Measurements from ENCODE around the gene SASH1.

DNA sequence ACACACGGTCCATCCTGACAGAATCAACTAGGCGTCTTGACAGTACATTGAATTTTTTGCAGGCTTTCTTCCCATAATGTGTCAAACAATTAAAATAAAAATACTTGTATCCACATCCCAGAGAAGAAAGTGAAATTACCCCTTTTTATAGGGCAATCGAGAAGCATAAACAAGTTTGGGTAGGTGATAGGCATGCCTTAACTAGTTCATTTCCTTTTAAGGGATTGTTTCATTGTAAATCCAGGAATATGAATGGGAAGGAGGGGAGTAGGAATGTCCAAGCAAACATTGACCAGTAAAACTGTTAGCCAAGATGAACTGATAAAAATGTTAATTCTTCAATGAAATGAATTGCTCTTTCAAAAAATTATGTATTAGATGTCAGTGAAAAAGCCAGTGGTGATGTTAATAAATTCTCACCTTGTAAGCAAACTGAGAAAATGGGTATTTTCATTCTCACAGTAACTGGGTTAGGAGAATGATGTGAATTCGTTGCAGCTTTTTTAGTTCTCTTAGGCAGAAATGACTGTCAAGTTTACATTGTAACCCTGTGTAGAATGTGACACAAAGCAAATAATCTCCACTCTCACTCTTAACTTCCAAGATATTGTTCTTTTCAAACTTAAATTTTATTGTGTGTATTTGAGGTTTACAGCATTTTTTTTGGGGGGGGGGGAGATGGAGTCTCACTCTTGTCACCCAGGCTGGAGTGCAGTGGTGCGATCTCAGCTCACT, 31.6 kb downstream of the SASH1 start:
- TF ChIP-seq, protein P1, sequence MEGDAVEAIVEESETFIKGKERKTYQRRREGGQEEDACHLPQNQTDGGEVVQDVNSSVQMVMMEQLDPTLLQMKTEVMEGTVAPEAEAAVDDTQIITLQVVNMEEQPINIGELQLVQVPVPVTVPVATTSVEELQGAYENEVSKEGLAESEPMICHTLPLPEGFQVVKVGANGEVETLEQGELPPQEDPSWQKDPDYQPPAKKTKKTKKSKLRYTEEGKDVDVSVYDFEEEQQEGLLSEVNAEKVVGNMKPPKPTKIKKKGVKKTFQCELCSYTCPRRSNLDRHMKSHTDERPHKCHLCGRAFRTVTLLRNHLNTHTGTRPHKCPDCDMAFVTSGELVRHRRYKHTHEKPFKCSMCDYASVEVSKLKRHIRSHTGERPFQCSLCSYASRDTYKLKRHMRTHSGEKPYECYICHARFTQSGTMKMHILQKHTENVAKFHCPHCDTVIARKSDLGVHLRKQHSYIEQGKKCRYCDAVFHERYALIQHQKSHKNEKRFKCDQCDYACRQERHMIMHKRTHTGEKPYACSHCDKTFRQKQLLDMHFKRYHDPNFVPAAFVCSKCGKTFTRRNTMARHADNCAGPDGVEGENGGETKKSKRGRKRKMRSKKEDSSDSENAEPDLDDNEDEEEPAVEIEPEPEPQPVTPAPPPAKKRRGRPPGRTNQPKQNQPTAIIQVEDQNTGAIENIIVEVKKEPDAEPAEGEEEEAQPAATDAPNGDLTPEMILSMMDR (IDR thresholded peaks at IDR 0.05): no peak
- TF ChIP-seq POLR2AphosphoS5 (IDR thresholded peaks at IDR 0.05) (no peak), POLR2A (IDR thresholded peaks at IDR 0.05) (no peak)

All from sigmoid colon (tissue), 4 donors.